GM10248 (cell line): ENCODE measurements around the gene REC8.
A peak's percentile ranks its signal among the peaks of the same experiment; 100 is the strongest.
"Not testable (repeated sequence)": the region's sequence is repeated elsewhere in the genome, so short reads cannot be mapped to it uniquely, and the experiment has no call there.

Source experiments
- CTCF ChIA-PET: fragments of 300-600 bp; sonication (Branson Sonifier 250); formaldehyde crosslinking; extraction: SDS; loops from one replicate; lab custom pipeline; 2021; ENCODE audit warnings: antibody characterized with exemption; lab: Yijun Ruan, JAX
- POLR2A ChIA-PET: fragments of 350-650 bp; sonication (Branson Sonifier 250); formaldehyde crosslinking; extraction: SDS; loops from one replicate; lab custom pipeline; 2020; ENCODE audit warnings: antibody characterized with exemption; lab: Yijun Ruan, JAX
- DNase-seq: peaks from one replicate; pipeline ENCODE4 v3.0.0; 2012; ENCODE audit errors: extremely low spot score
- TF ChIP-seq, protein P1 (sequence below): IDR thresholded peaks from 2 replicates; pipeline ENCODE4 v1.5.1; 2012; ENCODE audit warnings: mild to moderate bottlenecking, low read depth; ENCODE audit errors: extremely low read depth, missing control alignments, control extremely low read depth

The REC8 gene

DNA sequence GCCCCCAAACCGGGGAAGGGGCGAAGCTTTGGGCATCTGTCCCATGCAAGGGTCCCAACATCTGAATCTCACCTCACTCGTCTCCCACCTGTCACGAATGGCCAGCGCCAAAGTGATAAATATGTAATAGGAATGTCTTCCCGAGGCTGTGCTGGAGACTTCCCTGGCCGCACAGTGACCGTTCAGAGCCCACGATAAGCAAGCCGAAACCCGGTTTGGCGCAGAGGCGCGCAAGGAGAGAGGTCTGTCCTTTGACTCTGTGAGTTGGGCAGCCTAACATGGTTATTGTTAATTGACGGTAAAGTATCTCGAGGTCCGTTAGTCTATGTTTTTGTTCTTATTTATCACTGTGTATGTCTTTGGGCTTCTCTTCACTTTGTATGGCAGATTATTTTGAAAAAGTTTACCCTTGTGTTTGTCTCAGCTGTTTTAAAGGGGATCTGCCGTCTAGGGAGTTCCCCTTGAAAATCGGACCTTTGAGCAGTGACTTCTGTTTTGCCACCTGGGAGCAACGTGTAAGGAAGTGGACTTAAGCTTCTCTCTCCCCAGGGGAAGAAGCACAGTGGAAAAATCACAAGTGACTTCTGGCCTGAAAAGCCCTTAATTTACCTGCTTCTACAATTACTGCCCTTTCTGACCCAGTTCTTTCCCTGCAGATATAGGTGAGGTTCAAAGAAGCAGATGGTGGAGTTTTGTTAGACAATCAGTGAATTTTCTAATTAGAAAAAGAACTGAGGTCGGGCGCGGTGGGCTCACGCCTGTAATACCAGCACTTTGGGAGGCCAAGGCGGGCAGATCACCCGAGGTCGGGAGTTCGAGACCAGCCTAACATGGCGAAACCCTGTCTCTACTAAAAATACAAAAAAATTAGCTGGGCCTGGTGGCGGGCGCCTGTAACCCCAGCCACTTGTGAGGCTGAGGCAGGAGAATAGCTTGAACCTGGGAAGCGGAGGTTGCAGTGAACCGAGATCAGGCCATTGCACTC lies 24.5 kb downstream of the REC8 start:
- peak; percentile 55 for DNase-seq
- TF ChIP-seq, protein P1, sequence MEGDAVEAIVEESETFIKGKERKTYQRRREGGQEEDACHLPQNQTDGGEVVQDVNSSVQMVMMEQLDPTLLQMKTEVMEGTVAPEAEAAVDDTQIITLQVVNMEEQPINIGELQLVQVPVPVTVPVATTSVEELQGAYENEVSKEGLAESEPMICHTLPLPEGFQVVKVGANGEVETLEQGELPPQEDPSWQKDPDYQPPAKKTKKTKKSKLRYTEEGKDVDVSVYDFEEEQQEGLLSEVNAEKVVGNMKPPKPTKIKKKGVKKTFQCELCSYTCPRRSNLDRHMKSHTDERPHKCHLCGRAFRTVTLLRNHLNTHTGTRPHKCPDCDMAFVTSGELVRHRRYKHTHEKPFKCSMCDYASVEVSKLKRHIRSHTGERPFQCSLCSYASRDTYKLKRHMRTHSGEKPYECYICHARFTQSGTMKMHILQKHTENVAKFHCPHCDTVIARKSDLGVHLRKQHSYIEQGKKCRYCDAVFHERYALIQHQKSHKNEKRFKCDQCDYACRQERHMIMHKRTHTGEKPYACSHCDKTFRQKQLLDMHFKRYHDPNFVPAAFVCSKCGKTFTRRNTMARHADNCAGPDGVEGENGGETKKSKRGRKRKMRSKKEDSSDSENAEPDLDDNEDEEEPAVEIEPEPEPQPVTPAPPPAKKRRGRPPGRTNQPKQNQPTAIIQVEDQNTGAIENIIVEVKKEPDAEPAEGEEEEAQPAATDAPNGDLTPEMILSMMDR = no peak
- ChIA-PET POLR2A (interaction anchor here (0.6 to 2.0 kb wide), 9 partner anchors 10 to 591 kb away, joined by 3 to 14 read pairs (median 5); partner anchors contain the start of genes CHMP4A, DCAF11, NRL and TINF2), CTCF (interaction anchor here (0.6 to 2.7 kb wide), 15 partner anchors 10 to 137 kb away, joined by 3 to 15 read pairs (median 3); partner anchors contain the start of genes CHMP4A, IRF9, MDP1 and RNF31)

DNA sequence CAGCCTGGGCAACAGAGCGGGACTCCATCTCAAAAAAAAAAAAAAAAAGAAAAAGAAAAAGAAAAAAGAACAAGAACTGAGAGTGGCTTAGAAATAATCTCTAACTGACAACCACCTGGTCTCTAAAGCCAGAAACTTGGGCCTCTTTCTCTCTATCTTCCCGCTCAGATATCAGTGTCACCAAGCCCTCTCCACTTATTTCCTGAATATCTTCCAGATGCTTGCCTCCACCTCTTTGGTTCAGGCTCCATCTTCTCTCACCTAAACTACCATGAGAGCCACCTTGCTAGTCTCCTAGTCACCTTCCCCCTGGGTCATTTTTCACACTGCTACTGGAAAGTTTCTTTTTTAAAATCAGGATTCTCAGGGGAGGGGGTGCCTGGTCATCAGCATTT lies 25.2 kb downstream of the REC8 start:
- ChIA-PET CTCF (interaction anchor here (1.0 to 2.2 kb wide), 3 partner anchors 17 to 112 kb away, joined by 3 to 12 read pairs (median 5); partner anchors contain the start of gene CHMP4A), POLR2A (interaction anchor here (2.0 kb wide), 1 partner anchor 16 kb away, joined by 14 read pairs; the partner anchor contains the start of gene CHMP4A)
- TF ChIP-seq, protein P1 = no peak
- DNase-seq = no peak

DNA sequence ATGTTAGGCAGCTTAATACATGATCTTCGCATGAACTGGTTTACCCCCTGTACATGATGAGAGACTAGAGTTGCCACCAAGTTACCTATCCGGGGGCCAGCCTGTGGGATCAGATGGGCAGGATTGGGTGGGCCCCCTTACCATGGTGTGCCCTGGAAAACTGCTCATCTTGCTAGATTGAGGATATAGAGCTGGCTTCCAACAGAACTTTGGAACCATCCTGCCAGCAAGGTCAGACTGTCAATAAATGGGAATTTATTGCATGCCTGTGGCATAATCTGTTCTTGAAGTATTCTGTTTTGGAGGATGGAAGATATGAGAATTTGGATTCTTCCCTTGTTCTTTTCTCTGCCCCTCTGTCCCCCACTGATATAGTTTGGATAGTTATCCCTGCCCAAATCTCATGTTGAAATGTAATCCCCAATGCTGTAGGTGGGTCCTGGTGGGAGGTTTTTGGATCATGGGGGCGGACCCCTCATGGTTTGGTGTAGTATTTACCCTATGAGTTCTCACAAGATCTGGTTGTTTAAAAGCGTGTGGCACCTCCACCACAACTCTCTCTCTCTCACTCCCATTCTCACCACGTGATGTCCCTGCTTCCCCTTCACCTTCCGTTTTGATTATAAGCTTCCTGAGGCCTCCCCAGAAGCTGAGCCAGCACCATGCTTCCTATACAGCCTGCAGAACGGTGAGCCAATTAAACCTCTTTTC lies 27.1 kb downstream of the REC8 start:
- DNase-seq = no peak
- CTCF ChIA-PET = interaction anchor here (1.2 to 1.3 kb wide), 2 partner anchors 13 to 17 kb away, joined by 3 to 6 read pairs; partner anchors contain the start of gene MDP1

DNA sequence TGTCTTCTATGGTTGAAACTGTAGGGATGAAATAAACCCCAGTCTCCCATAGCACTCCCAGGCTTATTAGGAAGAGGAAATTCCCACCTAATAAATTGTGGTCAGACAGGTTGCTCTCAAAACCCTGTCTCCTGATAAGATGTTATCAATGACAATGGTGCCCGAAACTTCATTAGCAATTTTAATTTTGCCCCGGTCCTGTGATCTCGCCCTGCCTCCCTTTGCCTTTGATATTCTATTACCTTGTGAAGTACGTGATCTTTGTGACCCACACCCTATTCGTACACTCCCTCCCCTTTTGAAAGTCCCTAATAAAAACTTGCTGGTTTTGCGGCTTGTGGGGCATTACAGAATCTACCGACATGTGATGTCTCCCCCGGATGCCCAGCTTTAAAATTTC lies 30.7 kb downstream of the REC8 start:
- DNase-seq, CTCF ChIA-PET, POLR2A ChIA-PET: not testable (repeated sequence)

More for the DNA sequence above, 27.1 kb downstream of the REC8 start:
- POLR2A ChIA-PET = no interaction called here
- TF ChIP-seq, protein P1 = no peak

DNA sequence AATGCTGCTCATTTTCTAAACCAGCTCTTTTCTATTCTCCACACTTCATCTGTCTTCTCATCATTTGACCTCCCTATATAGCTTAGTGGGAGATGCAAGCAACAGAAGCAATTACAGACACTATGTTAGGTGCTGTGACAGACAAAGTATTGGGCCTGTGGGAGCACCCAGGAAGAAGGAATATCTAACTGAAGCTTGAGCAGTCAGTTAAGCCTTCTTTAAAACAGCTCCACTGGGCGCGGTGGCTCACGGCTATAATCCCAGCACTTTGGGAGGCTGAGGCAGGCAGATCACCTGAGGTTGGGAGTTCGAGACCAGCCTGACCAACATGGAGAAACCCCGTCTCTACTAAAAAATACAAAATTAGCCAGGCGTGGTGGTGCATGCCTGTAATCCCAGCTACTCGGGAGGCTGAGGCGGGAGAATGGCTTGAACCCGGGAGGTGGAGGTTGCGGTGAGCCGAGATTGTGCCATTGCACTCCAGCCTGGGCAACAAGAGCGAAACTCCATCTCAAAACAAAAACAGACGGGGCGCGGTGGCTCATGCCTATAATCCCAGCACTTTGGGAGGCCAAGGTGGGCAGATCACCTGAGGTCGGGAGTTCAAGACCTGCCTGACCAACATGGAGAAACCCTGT lies 31.5 kb downstream of the REC8 start:
- POLR2A ChIA-PET, DNase-seq: not testable (repeated sequence)
- CTCF ChIA-PET = interaction anchor here (1.6 to 1.8 kb wide), 2 partner anchors 11 to 105 kb away, joined by 4 to 5 read pairs; partner anchors contain the start of gene CIDEB

DNA sequence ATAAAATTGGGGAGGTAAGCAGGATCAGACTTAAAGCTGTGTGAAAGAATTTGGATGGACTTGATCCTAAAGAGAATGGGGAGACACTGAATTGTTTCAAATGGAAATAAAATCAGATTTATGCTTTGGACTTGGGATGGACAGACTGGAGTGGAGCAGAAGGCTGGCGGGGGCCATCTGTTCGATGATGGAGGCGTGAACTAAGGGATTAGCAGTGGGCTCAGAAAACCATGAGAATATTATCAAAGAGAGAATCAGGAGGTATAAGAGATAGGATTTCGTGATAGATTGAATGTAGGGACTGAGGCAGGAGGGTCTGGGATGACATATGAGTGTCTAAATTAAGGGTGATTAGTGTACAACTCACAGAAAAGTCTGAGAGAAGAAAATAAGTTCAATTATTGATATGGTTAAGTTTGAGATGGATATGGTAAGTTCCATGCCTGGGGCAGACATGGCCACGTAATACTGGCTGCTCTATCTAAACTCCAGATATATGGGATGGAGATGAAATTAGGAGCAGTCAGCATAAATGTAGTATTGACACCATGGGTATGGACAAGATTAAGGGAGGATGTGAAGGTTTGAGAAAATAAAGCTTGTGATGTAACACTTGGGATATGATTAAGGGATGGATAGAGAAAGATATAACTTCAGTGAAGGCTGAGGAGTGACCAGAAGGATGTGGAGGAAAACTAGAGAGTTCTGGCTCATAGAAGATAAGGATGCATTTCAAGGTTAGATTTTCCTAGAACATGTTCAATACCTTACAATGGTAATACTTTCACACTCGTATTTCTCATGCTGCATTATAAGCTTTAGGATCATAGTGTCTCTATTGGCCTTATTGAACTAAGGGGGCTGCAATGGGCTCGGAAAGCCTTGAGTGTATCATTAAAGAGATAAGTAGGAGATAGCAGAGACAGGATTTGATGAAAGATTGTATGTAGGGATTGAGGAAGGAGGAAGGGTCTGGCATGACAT lies 32.6 kb downstream of the REC8 start:
- DNase-seq = no peak
- CTCF ChIA-PET = interaction anchor here (1.1 to 1.8 kb wide), 3 partner anchors 10 to 104 kb away, joined by 3 to 5 read pairs (median 4); partner anchors contain the start of gene CIDEB
- TF ChIP-seq, protein P1 = no peak
- POLR2A ChIA-PET = no interaction called here
